ENCODE measurements around the gene ZNF91.
"Not testable (repeated sequence)": the region's sequence is repeated elsewhere in the genome, so short reads cannot be mapped to it uniquely, and the experiment has no call there.

Gene ZNF91

GRCh38 chr19:23402388-23402787, 7.1 kb upstream of the ZNF91 start:
- in situ Hi-C loops (cut with MboI; ENCODE audit: low pct_unique_long_range_greater_than_20kb, low sequenced_read_pairs, unreplicated experiment): no loop called here
- DNase-seq (ENCODE audit: low spot score): no peak
- TF ChIP-seq, protein P1, sequence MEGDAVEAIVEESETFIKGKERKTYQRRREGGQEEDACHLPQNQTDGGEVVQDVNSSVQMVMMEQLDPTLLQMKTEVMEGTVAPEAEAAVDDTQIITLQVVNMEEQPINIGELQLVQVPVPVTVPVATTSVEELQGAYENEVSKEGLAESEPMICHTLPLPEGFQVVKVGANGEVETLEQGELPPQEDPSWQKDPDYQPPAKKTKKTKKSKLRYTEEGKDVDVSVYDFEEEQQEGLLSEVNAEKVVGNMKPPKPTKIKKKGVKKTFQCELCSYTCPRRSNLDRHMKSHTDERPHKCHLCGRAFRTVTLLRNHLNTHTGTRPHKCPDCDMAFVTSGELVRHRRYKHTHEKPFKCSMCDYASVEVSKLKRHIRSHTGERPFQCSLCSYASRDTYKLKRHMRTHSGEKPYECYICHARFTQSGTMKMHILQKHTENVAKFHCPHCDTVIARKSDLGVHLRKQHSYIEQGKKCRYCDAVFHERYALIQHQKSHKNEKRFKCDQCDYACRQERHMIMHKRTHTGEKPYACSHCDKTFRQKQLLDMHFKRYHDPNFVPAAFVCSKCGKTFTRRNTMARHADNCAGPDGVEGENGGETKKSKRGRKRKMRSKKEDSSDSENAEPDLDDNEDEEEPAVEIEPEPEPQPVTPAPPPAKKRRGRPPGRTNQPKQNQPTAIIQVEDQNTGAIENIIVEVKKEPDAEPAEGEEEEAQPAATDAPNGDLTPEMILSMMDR (IDR thresholded peaks at IDR 0.05; ENCODE audit: extremely low read depth, insufficient read depth, missing control alignments): no peak

DNA sequence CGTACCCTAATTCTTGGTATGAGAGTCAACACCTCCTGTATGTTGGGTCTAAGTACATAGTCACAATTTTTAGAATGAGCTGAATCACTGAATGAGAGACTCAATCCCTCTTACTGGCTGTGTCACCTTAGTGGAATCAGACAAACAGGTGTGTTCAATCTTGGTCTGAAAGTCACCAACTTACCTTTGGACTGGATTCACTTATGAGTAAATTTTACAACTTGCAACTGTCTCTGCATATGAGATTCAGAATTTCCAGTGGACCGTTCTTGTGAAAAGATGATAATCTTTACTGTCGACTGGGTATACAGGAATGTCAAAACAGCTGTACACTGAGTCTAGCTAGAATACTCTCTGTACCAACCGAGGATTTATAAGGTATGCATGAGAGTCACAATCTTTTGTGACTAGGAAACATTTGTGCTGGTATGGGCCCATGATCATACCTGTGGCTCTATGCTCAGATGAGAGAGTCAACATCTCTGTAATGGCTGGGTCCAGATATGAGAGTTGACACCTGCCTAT, 5.9 kb upstream of the ZNF91 start:
- TF ChIP-seq, protein P1 (IDR thresholded peaks at IDR 0.05; ENCODE audit: extremely low read depth, insufficient read depth, missing control alignments): no peak
- DNase-seq (ENCODE audit: low spot score): no peak
- in situ Hi-C loops (cut with MboI; ENCODE audit: low pct_unique_long_range_greater_than_20kb, low sequenced_read_pairs, unreplicated experiment): no loop called here

- no peak for DNase-seq (ENCODE audit: low spot score)
- in situ Hi-C loops (cut with MboI; ENCODE audit: low pct_unique_long_range_greater_than_20kb, low sequenced_read_pairs, unreplicated experiment): no loop called here
- TF ChIP-seq, protein P1 (IDR thresholded peaks at IDR 0.05; ENCODE audit: extremely low read depth, insufficient read depth, missing control alignments): no peak
Observed at GRCh38 chr19:23399443-23399842, 4.2 kb upstream of the ZNF91 start.

GRCh38 chr19:23395722-23396117, 449 bp upstream of the ZNF91 start:
- DNase-seq (ENCODE audit: low spot score); in situ Hi-C loops (cut with MboI; ENCODE audit: low pct_unique_long_range_greater_than_20kb, low sequenced_read_pairs, unreplicated experiment): not testable (repeated sequence)

DNA sequence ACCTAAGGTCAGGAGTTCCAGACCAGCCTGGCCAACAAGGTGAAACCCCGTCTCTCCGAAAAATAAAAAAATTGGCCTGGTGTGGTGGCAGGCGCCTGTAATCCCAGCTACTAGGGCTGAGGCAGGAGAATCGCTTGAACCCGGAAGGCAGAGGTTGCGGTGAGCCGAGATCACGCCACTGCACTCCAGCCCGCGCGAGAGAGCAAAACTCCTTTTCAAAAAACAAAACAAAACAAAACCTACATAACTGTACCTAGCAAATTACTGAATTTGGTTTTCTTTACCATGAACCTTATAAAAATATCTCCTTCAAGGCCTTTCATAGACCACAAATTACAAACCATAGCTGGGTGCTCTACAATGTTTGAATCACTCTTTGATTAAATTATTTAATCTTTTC, 760 bp downstream of the ZNF91 start:
- DNase-seq (ENCODE audit: low spot score): no peak
- in situ Hi-C loops (cut with MboI; ENCODE audit: low pct_unique_long_range_greater_than_20kb, low sequenced_read_pairs, unreplicated experiment): no loop called here
- TF ChIP-seq, protein P1 (IDR thresholded peaks at IDR 0.05; ENCODE audit: extremely low read depth, insufficient read depth, missing control alignments): no peak

DNA sequence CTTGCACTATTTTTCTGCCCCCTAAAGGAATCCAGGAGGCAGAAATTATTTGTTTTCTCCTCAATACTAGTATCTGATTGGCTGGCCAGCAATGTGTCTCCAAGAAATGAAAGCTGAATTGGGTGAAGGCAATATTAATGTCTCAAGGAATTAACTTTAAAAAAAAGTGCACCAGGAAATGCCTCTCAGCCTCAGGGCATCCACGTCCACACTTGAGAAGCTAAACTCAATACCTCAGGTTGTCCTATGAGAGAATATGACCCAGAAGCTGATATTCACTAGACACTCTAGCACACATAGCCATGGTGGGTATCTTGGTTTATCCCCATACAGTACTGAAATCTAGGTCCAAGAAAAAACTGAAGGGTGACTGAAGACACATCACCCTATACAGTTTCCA, 2.1 kb downstream of the ZNF91 start:
- TF ChIP-seq, protein P1 (IDR thresholded peaks at IDR 0.05; ENCODE audit: extremely low read depth, insufficient read depth, missing control alignments): no peak
- DNase-seq (ENCODE audit: low spot score): no peak
- in situ Hi-C loops (cut with MboI; ENCODE audit: low pct_unique_long_range_greater_than_20kb, low sequenced_read_pairs, unreplicated experiment): no loop called here

DNA sequence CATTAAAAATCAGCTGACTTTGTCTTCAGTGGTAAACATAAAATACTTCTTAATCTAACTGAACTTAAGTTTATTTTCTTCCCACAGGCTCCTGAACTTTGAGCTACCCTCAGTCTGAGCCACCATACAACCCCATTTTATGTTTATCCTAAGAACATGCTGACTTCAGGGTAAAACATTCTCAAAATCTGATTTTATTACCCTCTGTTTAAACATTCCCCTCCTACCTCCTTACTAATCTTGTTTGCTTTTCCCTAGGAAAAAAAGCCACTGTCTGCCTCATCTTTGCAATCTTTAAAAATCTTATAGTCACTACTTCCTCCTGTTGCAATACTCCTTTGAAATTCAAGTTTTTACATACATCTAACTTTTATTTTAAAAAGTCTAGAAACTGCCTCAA, 4.0 kb downstream of the ZNF91 start:
- in situ Hi-C loops (cut with MboI; ENCODE audit: low pct_unique_long_range_greater_than_20kb, low sequenced_read_pairs, unreplicated experiment): no loop called here
- TF ChIP-seq, protein P1 (IDR thresholded peaks at IDR 0.05; ENCODE audit: extremely low read depth, insufficient read depth, missing control alignments): no peak
- no peak for DNase-seq (ENCODE audit: low spot score)

Data from GM13977 (cell line).